H9 (cell line): ENCODE measurements around the gene CAV3. TPM values are rescaled to one million over a fixed set of nuclear protein-coding genes. Genes with fewer than 3 reads are reported as not detected.

Experiments used
- DNase-seq: peaks from one replicate; pipeline ENCODE4 v3.0.0-alpha.2; 2017
- H2AFZ ChIP-seq: one replicate; pipeline ENCODE4 v1.6.1; 2013; ENCODE audit warnings: mild to moderate bottlenecking, low read length, control low read depth, moderate library complexity
- H2AK5ac ChIP-seq: 2 replicates; pipeline ENCODE4 v1.6.1; 2013; ENCODE audit warnings: low read length, control low read depth, mixed read lengths; ENCODE audit not compliant: insufficient read length
- H2BK120ac ChIP-seq: one replicate; pipeline ENCODE4 v1.6.1; 2013; ENCODE audit warnings: low read depth, mild to moderate bottlenecking, low read length, control low read depth, inconsistent platforms; ENCODE audit not compliant: poor library complexity, severe bottlenecking
- H2BK12ac ChIP-seq: 2 replicates; pipeline ENCODE4 v1.6.1; 2013; ENCODE audit warnings: low read length, control low read depth, mixed read lengths, low read depth; ENCODE audit not compliant: insufficient read length
- H2BK15ac ChIP-seq: 2 replicates; pipeline ENCODE4 v1.6.1; 2013; ENCODE audit warnings: low read depth, low read length, control low read depth
- H2BK20ac ChIP-seq: one replicate; pipeline ENCODE4 v1.6.1; 2013; ENCODE audit warnings: low read depth, mild to moderate bottlenecking, low read length, control low read depth, inconsistent platforms; ENCODE audit not compliant: poor library complexity, severe bottlenecking
- H2BK5ac ChIP-seq: 2 replicates; pipeline ENCODE4 v1.6.1; 2013; ENCODE audit warnings: low read length, control low read depth, mixed read lengths; ENCODE audit not compliant: insufficient read length
- H3K14ac ChIP-seq: 2 replicates; pipeline ENCODE4 v1.6.1; 2013; ENCODE audit warnings: low read length, control low read depth; ENCODE audit not compliant: insufficient read depth
- H3K18ac ChIP-seq: 2 replicates; pipeline ENCODE4 v1.6.1; 2013; ENCODE audit warnings: low read depth, mild to moderate bottlenecking, mixed read lengths, low read length, control low read depth; ENCODE audit not compliant: insufficient read length
- H3K23ac ChIP-seq: 2 replicates; pipeline ENCODE4 v1.6.1; 2013; ENCODE audit warnings: low read length, control low read depth, mixed read lengths, low read depth; ENCODE audit not compliant: insufficient read length
- H3K23me2 ChIP-seq: 2 replicates; pipeline ENCODE4 v1.6.1; 2013; ENCODE audit warnings: low read depth, mild to moderate bottlenecking, mixed read lengths, low read length, control low read depth; ENCODE audit not compliant: insufficient read length, poor library complexity, severe bottlenecking
- H3K27ac ChIP-seq: 2 replicates; pipeline ENCODE4 v1.5.1; 2013; ENCODE audit warnings: low read length, control low read depth, mixed read lengths, low read depth; ENCODE audit not compliant: insufficient read length
- H3K27me3 ChIP-seq: 2 replicates; pipeline ENCODE4 v1.6.1; 2013; ENCODE audit warnings: low read length, control low read depth, inconsistent platforms; ENCODE audit not compliant: insufficient read depth
- H3K4ac ChIP-seq: 2 replicates; pipeline ENCODE4 v1.6.1; 2013; ENCODE audit warnings: low read depth, mild to moderate bottlenecking, control low read depth, inconsistent platforms, low read length, moderate library complexity
- H3K4me1 ChIP-seq: 2 replicates; pipeline ENCODE4 v1.6.1; 2013; ENCODE audit warnings: low read length, control low read depth, inconsistent platforms; ENCODE audit not compliant: insufficient read depth
- H3K4me2 ChIP-seq: 2 replicates; pipeline ENCODE4 v1.6.1; 2013; ENCODE audit warnings: low read length, control low read depth, mixed read lengths; ENCODE audit not compliant: insufficient read length, insufficient read depth
- H3K56ac ChIP-seq: 2 replicates; pipeline ENCODE4 v1.6.1; 2013; ENCODE audit warnings: low read depth, mild to moderate bottlenecking, mixed read lengths, low read length, control low read depth; ENCODE audit not compliant: insufficient read length
- H3K79me1 ChIP-seq: 2 replicates; pipeline ENCODE4 v1.6.1; 2013; ENCODE audit warnings: low read depth, mild to moderate bottlenecking, moderate library complexity, low read length, control low read depth, inconsistent platforms; ENCODE audit not compliant: insufficient read depth, poor library complexity, severe bottlenecking
- H3K79me2 ChIP-seq: 2 replicates; pipeline ENCODE4 v1.6.1; 2013; ENCODE audit warnings: low read length, control low read depth, inconsistent platforms; ENCODE audit not compliant: insufficient read depth
- H3K9ac ChIP-seq: 2 replicates; pipeline ENCODE4 v1.6.1; 2013; ENCODE audit warnings: low read length, control low read depth, mixed read lengths; ENCODE audit not compliant: insufficient read length; ENCODE audit errors: extremely low read depth
- H3K9me3 ChIP-seq: one replicate; pipeline ENCODE4 v1.6.1; 2013; ENCODE audit warnings: low read depth, low read length, inconsistent platforms; ENCODE audit not compliant: control insufficient read depth
- H3T11ph ChIP-seq: one replicate; pipeline ENCODE4 v1.6.1; 2013; ENCODE audit warnings: mild to moderate bottlenecking, low read length, control low read depth, inconsistent platforms
- H4K20me1 ChIP-seq: one replicate; pipeline ENCODE4 v1.6.1; 2013; ENCODE audit not compliant: control insufficient read depth, insufficient read length, insufficient read depth
- H4K5ac ChIP-seq: 2 replicates; pipeline ENCODE4 v1.6.1; 2013; ENCODE audit warnings: low read depth, mild to moderate bottlenecking, mixed read lengths, low read length, control low read depth; ENCODE audit not compliant: insufficient read length
- H4K8ac ChIP-seq: replicated peaks from 2 replicates; pipeline ENCODE4 v1.6.1; 2013; ENCODE audit warnings: low read length, control low read depth, mixed read lengths, low read depth; ENCODE audit not compliant: insufficient read length
- H4K91ac ChIP-seq: 2 replicates; pipeline ENCODE4 v1.6.1; 2013; ENCODE audit warnings: low read depth, mild to moderate bottlenecking, moderate library complexity, mixed read lengths, low read length, control low read depth; ENCODE audit not compliant: insufficient read length
- H3K27ac Mint-ChIP-seq, 3 experiments: 2 replicates in 2 of 3; 3 replicates in 1 of 3; pipeline ENCODE4 v1.8.0; 2020 to 2021; ENCODE audit warnings: mixed read lengths in 3 of 3, mild to moderate bottlenecking in 1 of 3, moderate library complexity in 1 of 3
- H3K27me3 Mint-ChIP-seq: 2 replicates; pipeline ENCODE4 v1.8.0; 2021; ENCODE audit warnings: low read depth, mild to moderate bottlenecking, moderate library complexity, mixed read lengths
- H3K36me3 Mint-ChIP-seq, 3 experiments: 2 replicates in 2 of 3; 3 replicates in 1 of 3; pipeline ENCODE4 v1.8.0; 2020 to 2021; ENCODE audit warnings: low read depth in 3 of 3, mixed read lengths in 3 of 3; ENCODE audit not compliant: insufficient read depth in 1 of 3
- H3K4me1 Mint-ChIP-seq, 2 experiments: 2 replicates each; pipeline ENCODE4 v1.8.0; 2020; ENCODE audit warnings: mixed read lengths in 2 of 2
- H3K4me3 Mint-ChIP-seq, 2 experiments: 2 replicates in 1 of 2; 3 replicates in 1 of 2; pipeline ENCODE4 v1.8.0; 2020 to 2021; ENCODE audit warnings: mild to moderate bottlenecking in 2 of 2, mixed read lengths in 2 of 2, moderate library complexity in 1 of 2
- H3K9me3 Mint-ChIP-seq, 2 experiments: 2 replicates in 1 of 2; 3 replicates in 1 of 2; pipeline ENCODE4 v1.8.0; 2020; ENCODE audit warnings: mild to moderate bottlenecking in 2 of 2, mixed read lengths in 2 of 2, moderate library complexity in 1 of 2
- CTCF ChIP-seq: fragments of 200-600 bp; sonication (generic); conservative IDR thresholded peaks from 3 replicates; pipeline ENCODE4 v1.8.0; 2021; ENCODE audit warnings: antibody characterized with exemption, mild to moderate bottlenecking
- WGBS: extraction: QIAGEN DNeasy Blood & Tissue Kit; methylation state at CpG from one replicate; pipeline ENCODE4 v1.1.7; 2013; ENCODE audit warnings: missing lambda C conversion rate, low lambda C conversion rate, mixed read lengths; ENCODE audit not compliant: insufficient read length; ENCODE audit errors: extremely low coverage; 5-methylcytosine and 5-hydroxymethylcytosine counted together
- total RNA-seq: library from RNA; stranded (reverse); gene quantifications from 2 replicates; pipeline ENCODE4 v1.2.1, GENCODE V29; 2021

The CAV3 gene
- total RNA-seq, 1 experiment from 2014 or later = not detected

- H3K79me2 ChIP-seq = no peaks in the 10 kb centered on the region
- no peak overlapping the region for H2BK120ac ChIP-seq
- no peak for DNase-seq
- H3K27me3 ChIP-seq = no peaks in the 10 kb centered on the region
- no peak overlapping the region for H3T11ph ChIP-seq
- H3K9me3 ChIP-seq = no peaks in the 10 kb centered on the region
- H3K4me3 Mint-ChIP-seq = no peak overlapping the region
- no peak overlapping the region for H3K4ac ChIP-seq
- no peak overlapping the region for H2AK5ac ChIP-seq
- no peak overlapping the region for H4K8ac ChIP-seq
- no peak overlapping the region for H4K91ac ChIP-seq
- no peaks in the 10 kb centered on the region for H3K79me1 ChIP-seq
- H3K4me2 ChIP-seq = no peak overlapping the region
- peaks cover 28% of the 10 kb centered on the region for H3K27me3 Mint-ChIP-seq
- no CpG with 5 or more reads among the region's 5 CpGs for WGBS
- H2AFZ ChIP-seq = no peak overlapping the region
- H2BK20ac ChIP-seq = no peak overlapping the region
- H3K14ac ChIP-seq = no peak overlapping the region
- H2BK12ac ChIP-seq = no peak overlapping the region
- H2BK5ac ChIP-seq = no peak overlapping the region
- H3K4me1 Mint-ChIP-seq = peaks cover 37 to 41% of the 10 kb centered on the region in 2 experiments
- no peak overlapping the region for H2BK15ac ChIP-seq
- H4K5ac ChIP-seq = no peak overlapping the region
- no peaks in the 10 kb centered on the region for H4K20me1 ChIP-seq
- no peak overlapping the region for H3K27ac Mint-ChIP-seq
- H3K27ac ChIP-seq = no peak overlapping the region
- H3K18ac ChIP-seq = no peak overlapping the region
- H3K36me3 Mint-ChIP-seq = no peaks in the 10 kb centered on the region
- peaks cover 3% of the 10 kb centered on the region for H3K23me2 ChIP-seq
- H3K56ac ChIP-seq = no peak overlapping the region
- H3K23ac ChIP-seq = no peak overlapping the region
- H3K4me1 ChIP-seq = peaks cover 12% of the 10 kb centered on the region; the same call in 1 of the 2 replicates
- TF ChIP-seq CTCF = no peak
- no peak overlapping the region for H3K9ac ChIP-seq
- no peaks in the 10 kb centered on the region; a peak in 1 of 5 replicates for H3K9me3 Mint-ChIP-seq
These were observed 6.3 kb downstream of the CAV3 start for GRCh38 chr3:8739757-8740504.
